Aorta (tissue), 5 donors: Measurements from ENCODE around the gene ATP6V1G2. TPM values are rescaled to one million over a fixed set of nuclear protein-coding genes. Genes with fewer than 3 reads are reported as not detected.

ENCODE experiments used
- ATAC-seq: fragments of 200-7000 bp; cut with Tn5 transposase; one replicate; pipeline ENCODE4 v1.9.1; 2022; ENCODE audit warnings: moderate library complexity; ENCODE audit not compliant: low FRiP score
- DNase-seq, 2 donors: peaks; one replicate each; pipeline ENCODE4 v3.0.0-alpha.2; 2020
- H3K27ac ChIP-seq, 2 donors: one replicate each; pipeline ENCODE4 v1.5.1; 2013; ENCODE audit warnings: low read length in 2 of 2, mild to moderate bottlenecking in 2 of 2, moderate library complexity in 2 of 2, control low read depth in 1 of 2, inconsistent platforms in 1 of 2, low read depth in 1 of 2
- H3K27me3 ChIP-seq, 2 donors: one replicate each; pipeline ENCODE4 v1.6.1; 2013; ENCODE audit warnings: control low read depth in 1 of 2, low read length in 1 of 2, mild to moderate bottlenecking in 1 of 2, moderate library complexity in 1 of 2; ENCODE audit not compliant: insufficient read depth in 2 of 2, control insufficient read depth in 1 of 2
- H3K36me3 ChIP-seq, 2 donors: one replicate each; pipeline ENCODE4 v1.6.1; 2013; ENCODE audit warnings: control low read depth in 1 of 2, low read length in 1 of 2, mild to moderate bottlenecking in 1 of 2; ENCODE audit not compliant: insufficient read depth in 2 of 2, control insufficient read depth in 1 of 2
- H3K4me1 ChIP-seq, 2 donors: one replicate each; pipeline ENCODE4 v1.6.1; 2013; ENCODE audit warnings: low read length in 2 of 2, control low read depth in 1 of 2, mild to moderate bottlenecking in 1 of 2, moderate library complexity in 1 of 2; ENCODE audit not compliant: insufficient read depth in 2 of 2, control insufficient read depth in 1 of 2
- H3K4me3 ChIP-seq, 2 donors: one replicate each; pipeline ENCODE4 v1.5.1; 2013; ENCODE audit warnings: low read length in 2 of 2, control low read depth in 1 of 2, mild to moderate bottlenecking in 1 of 2
- H3K9me3 ChIP-seq: one replicate; pipeline ENCODE4 v1.6.1; 2013; ENCODE audit warnings: mild to moderate bottlenecking, low read length; ENCODE audit not compliant: control insufficient read depth
- WGBS, 2 donors: extraction: QIAGEN DNeasy Blood & Tissue Kit; methylation state at CpG; one replicate each; pipeline ENCODE4 v1.1.7; 2013; 5-methylcytosine and 5-hydroxymethylcytosine counted together
- intact Hi-C, 2 donors: fragments of 100-400 bp; cut with DNase I; formaldehyde crosslinking; loops; one replicate each; pipeline versions ENCODE4 v1.14.2 to v1.15.0; 2022
- polyA plus RNA-seq, 2 donors: library from polyadenylated mRNA; stranded (reverse); fragments of 200-250 nt; gene quantifications; one replicate each; pipeline ENCODE4 v1.2.3, GENCODE V29; 2013
- total RNA-seq, 2 donors: library from RNA; stranded (reverse); fragmentation: NEBNext Ultra II Directional; extraction: Animal tissue kit (Norgen Biotek cat#: 25700); gene quantifications; one replicate each; pipeline ENCODE4 v1.2.1, GENCODE V29; 2021
- donor health status: healthy with polysubstance abuse.
- donor health status: Bipolar disorder and iron deficiency.
- donor health status: DM: no; HTN: no; CAD: no.
- donor health status: DM: no; HTN: no; CAD: no.
- donor health status: DM: yes; HTN: yes; CAD: no.

Gene ATP6V1G2
- total and polyA plus RNA-seq, 4 donors, result 1.3 to 1.8 (median 1.5) TPM

GRCh38 chr6:31577579-31577966 lies 31.2 kb upstream of the ATP6V1G2 start:
- ATAC-seq (no peak), DNase-seq (no peak)
- Histone ChIP-seq H3K36me3 (no peaks in the 10 kb centered on the region), H3K4me1 (no peaks in the 10 kb centered on the region), H3K4me3 (no peak overlapping the region), H3K9me3 (no peaks in the 10 kb centered on the region), H3K27ac (no peak overlapping the region), H3K27me3 (no peaks in the 10 kb centered on the region)
- WGBS, 2 donors, result 82 to 84% methylated on average over 3 of the region's 3 CpGs
- intact Hi-C loops, result no loop called here

- ATAC-seq, result no peak
Observed at GRCh38 chr6:31576897-31577578, 30.6 kb upstream of the ATP6V1G2 start.

GRCh38 chr6:31575952-31576685 lies 29.7 kb upstream of the ATP6V1G2 start:
- H3K4me1 ChIP-seq, result no peaks in the 10 kb centered on the region
- intact Hi-C loops, result no loop called here
- H3K4me3 ChIP-seq, result no peak overlapping the region
- H3K27me3 ChIP-seq, result no peaks in the 10 kb centered on the region
- no peak overlapping the region for H3K27ac ChIP-seq
- no peaks in the 10 kb centered on the region for H3K9me3 ChIP-seq
- ATAC-seq, result no peak
- no peak for DNase-seq
- WGBS, 2 donors, result 66 to 68% methylated on average over 8 of the region's 8 CpGs
- no peaks in the 10 kb centered on the region for H3K36me3 ChIP-seq

More at GRCh38 chr6:31576897-31577578, 30.6 kb upstream of the ATP6V1G2 start:
- H3K4me3 ChIP-seq, result no peak overlapping the region
- no peaks in the 10 kb centered on the region for H3K27me3 ChIP-seq
- H3K4me1 ChIP-seq, result no peaks in the 10 kb centered on the region
- WGBS, 2 donors, result 87 to 88% methylated on average over 18 to 19 of the region's 19 CpGs
- no peaks in the 10 kb centered on the region for H3K9me3 ChIP-seq
- no peaks in the 10 kb centered on the region for H3K36me3 ChIP-seq
- DNase-seq, result no peak
- no peak overlapping the region for H3K27ac ChIP-seq
- intact Hi-C loops, result no loop called here

- ATAC-seq (no peak), DNase-seq (peak; percentile 78)
Observed at GRCh38 chr6:31575335-31575901, 29.0 kb upstream of the ATP6V1G2 start, which contains the start of gene TNF. TNF (plus strand) TSS chr6:31575565; CDS start chr6:31575742, 177 bp downstream.

GRCh38 chr6:31574106-31575061 lies 28.0 kb upstream of the ATP6V1G2 start:
- H3K4me1 ChIP-seq, result no peaks in the 10 kb centered on the region
- no peak overlapping the region for H3K27ac ChIP-seq
- no peaks in the 10 kb centered on the region for H3K36me3 ChIP-seq
- no peak for DNase-seq
- H3K9me3 ChIP-seq, result no peaks in the 10 kb centered on the region
- H3K4me3 ChIP-seq, result no peak overlapping the region
- intact Hi-C loops, result no loop called here
- whole genome bisulfite sequencing, 2 donors, result 79 to 86% methylated on average over 14 of the region's 14 CpGs
- H3K27me3 ChIP-seq, result no peaks in the 10 kb centered on the region
- ATAC-seq, result no peak

More at GRCh38 chr6:31575335-31575901, 29.0 kb upstream of the ATP6V1G2 start, which contains the start of gene TNF:
- Histone ChIP-seq H3K36me3 (no peaks in the 10 kb centered on the region), H3K9me3 (no peaks in the 10 kb centered on the region), H3K4me1 (no peaks in the 10 kb centered on the region), H3K4me3 (no peak within 1 kb of the TSS), H3K27ac (no peak within 1 kb of the TSS), H3K27me3 (no peaks in the 10 kb centered on the region)
- intact Hi-C loops, result no loop called here
- WGBS, 2 donors, result 73 to 74% methylated on average over 19 of the region's 19 CpGs

GRCh38 chr6:31573239-31574105 lies 27.1 kb upstream of the ATP6V1G2 start:
- intact Hi-C loops, result no loop called here
- 88 to 89% methylated on average over 9 of the region's 9 CpGs for WGBS, 2 donors
- Histone ChIP-seq H3K36me3 (no peaks in the 10 kb centered on the region), H3K27me3 (peaks cover 0 to 2% of the 10 kb centered on the region in 2 donors), H3K4me3 (no peak overlapping the region), H3K9me3 (no peaks in the 10 kb centered on the region), H3K4me1 (no peaks in the 10 kb centered on the region), H3K27ac (no peak overlapping the region)
- ATAC-seq, result no peak
- DNase-seq, result no peak

- Histone ChIP-seq H3K27ac (no peak within 1 kb of the TSS), H3K27me3 (peaks cover 0 to 2% of the 10 kb centered on the region in 2 donors), H3K4me1 (no peaks in the 10 kb centered on the region), H3K36me3 (no peaks in the 10 kb centered on the region), H3K9me3 (no peaks in the 10 kb centered on the region), H3K4me3 (no peak within 1 kb of the TSS)
- peak; percentile 5 for ATAC-seq
- DNase-seq, result no peak
- 87% methylated on average over 26 to 27 of the region's 27 CpGs for WGBS, 2 donors
- intact Hi-C loops, result no loop called here
Observed at GRCh38 chr6:31572041-31572911, 25.9 kb upstream of the ATP6V1G2 start, which contains the start of gene LTA. LTA (plus strand) TSS chr6:31572289; CDS start chr6:31572743, 454 bp downstream.
